Stimulated activated naive CD4-positive, alpha-beta T cell treated with Interleukin-2 at 50 U/mL for 16 hours (primary cell): ENCODE data around the gene PSENEN.
A peak's percentile ranks its signal among the peaks of the same experiment; 100 is the strongest.

Source experiments
- DNase-seq: peaks from one replicate; lab custom pipeline; 2025; lab: John Stamatoyannopoulos, UW

PSENEN gene

GRCh38 chr19:35773020-35773806 is 27.8 kb downstream of the PSENEN start:
- DNase-seq = no peak

- no peak for DNase-seq
Measured at GRCh38 chr19:35774274-35775045, 29.0 kb downstream of the PSENEN start.

GRCh38 chr19:35775046-35775297 is 29.5 kb downstream of the PSENEN start:
- no peak for DNase-seq

GRCh38 chr19:35775298-35776101 is 30.0 kb downstream of the PSENEN start, which contains the start of gene ARHGAP33:
Gene ARHGAP33, plus strand, starts transcription at chr19:35775564. Its CDS starts 95 bp downstream, at chr19:35775659.
- DNase-seq = peak; percentile 98

GRCh38 chr19:35776102-35776788 is 30.8 kb downstream of the PSENEN start:
- no peak for DNase-seq

GRCh38 chr19:35777086-35777841 is 31.8 kb downstream of the PSENEN start:
- no peak for DNase-seq

GRCh38 chr19:35777961-35778360 is 32.5 kb downstream of the PSENEN start:
- DNase-seq = no peak

GRCh38 chr19:35779033-35779432 is 33.6 kb downstream of the PSENEN start:
- DNase-seq = no peak

GRCh38 chr19:35780058-35780457 is 34.6 kb downstream of the PSENEN start:
- no peak for DNase-seq

- DNase-seq = no peak
Measured at GRCh38 chr19:35780717-35781116, 35.3 kb downstream of the PSENEN start.

GRCh38 chr19:35781650-35782049 is 36.2 kb downstream of the PSENEN start:
- no peak for DNase-seq

- no peak for DNase-seq
Measured at GRCh38 chr19:35782589-35782988, 37.1 kb downstream of the PSENEN start.

- DNase-seq = no peak
Measured at GRCh38 chr19:35783469-35784434, 38.3 kb downstream of the PSENEN start.

- no peak for DNase-seq
Measured at GRCh38 chr19:35784503-35785338, 39.3 kb downstream of the PSENEN start.

GRCh38 chr19:35785339-35785627 is 39.8 kb downstream of the PSENEN start:
- no peak for DNase-seq

GRCh38 chr19:35786299-35787160 is 41.1 kb downstream of the PSENEN start:
- no peak for DNase-seq

- DNase-seq = no peak
Measured at GRCh38 chr19:35787227-35787799, 41.9 kb downstream of the PSENEN start.
